Kidney glomerular epithelial cell (primary cell): ENCODE results near the gene BRD4.
A peak's percentile ranks its signal among the peaks of the same experiment; 100 is the strongest.

ENCODE experiments used
- DNase-seq: peaks from one replicate; lab custom pipeline; 2025; lab: John Stamatoyannopoulos, UW

Gene BRD4

GRCh38 chr19:15289673-15290072, 42.7 kb downstream of the BRD4 start:
- no peak for DNase-seq

- DNase-seq = peak; percentile 26
Measured at GRCh38 chr19:15288146-15288963, 44.0 kb downstream of the BRD4 start.

GRCh38 chr19:15287496-15287895, 44.8 kb downstream of the BRD4 start:
- DNase-seq = no peak

GRCh38 chr19:15286688-15287365, 45.5 kb downstream of the BRD4 start:
- no peak for DNase-seq

- DNase-seq = no peak
Measured at GRCh38 chr19:15285896-15286591, 46.3 kb downstream of the BRD4 start.

- DNase-seq = no peak
Measured at GRCh38 chr19:15284896-15285295, 47.4 kb downstream of the BRD4 start.

GRCh38 chr19:15284091-15284490, 48.2 kb downstream of the BRD4 start:
- DNase-seq = no peak

- no peak for DNase-seq
Measured at GRCh38 chr19:15283141-15283883, 49.0 kb downstream of the BRD4 start.

- DNase-seq = no peak
Measured at GRCh38 chr19:15282311-15282705, 50.0 kb downstream of the BRD4 start.

- peak; percentile 72 for DNase-seq
Measured at GRCh38 chr19:15280915-15281683, 51.2 kb downstream of the BRD4 start.

GRCh38 chr19:15280048-15280725, 52.2 kb downstream of the BRD4 start:
- DNase-seq = no peak

GRCh38 chr19:15279326-15279904, 52.9 kb downstream of the BRD4 start:
- no peak for DNase-seq

- no peak for DNase-seq
Measured at GRCh38 chr19:15276620-15277215, 55.6 kb downstream of the BRD4 start.

GRCh38 chr19:15274477-15274876, 57.9 kb downstream of the BRD4 start:
- no peak for DNase-seq

GRCh38 chr19:15269806-15270205, 62.5 kb downstream of the BRD4 start:
- DNase-seq = no peak

GRCh38 chr19:15268928-15269253, 63.4 kb downstream of the BRD4 start:
- DNase-seq = no peak

- DNase-seq = no peak
Measured at GRCh38 chr19:15268192-15268927, 64.0 kb downstream of the BRD4 start.

GRCh38 chr19:15266683-15267082, 65.7 kb downstream of the BRD4 start:
- no peak for DNase-seq

GRCh38 chr19:15265850-15266248, 66.5 kb downstream of the BRD4 start:
- DNase-seq = peak; percentile 77
